B cell (primary cell): ENCODE measurements around the gene GLI3. TPM values are rescaled to one million over a fixed set of nuclear protein-coding genes. Genes with fewer than 3 reads are reported as not detected.

Source experiments
- ATAC-seq: fragments of 200-7000 bp; cut with Tn5 transposase; one replicate; pipeline ENCODE4 v1.10.0; 2021; ENCODE audit warnings: low read depth, mild to moderate bottlenecking, moderate number of reproducible peaks, moderate library complexity
- CTCF ChIA-PET: fragments of 350-600 bp; sonication (Branson Sonifier 250); formaldehyde crosslinking; loops from one replicate; lab custom pipeline; 2021; ENCODE audit warnings: antibody characterized with exemption, inconsistent platforms; lab: Charles Lee
- POLR2A ChIA-PET: fragments of 350-600 bp; sonication (Branson Sonifier 250); formaldehyde crosslinking; loops from one replicate; lab custom pipeline; 2021; ENCODE audit warnings: antibody characterized with exemption; lab: Charles Lee
- DNase-seq: peaks from one replicate; pipeline ENCODE4 v3.0.0; 2013
- H2AFZ ChIP-seq: 2 replicates; pipeline ENCODE4 v1.6.1; 2012; ENCODE audit warnings: mild to moderate bottlenecking, low read depth, low read length; ENCODE audit not compliant: insufficient read depth, poor library complexity, severe bottlenecking
- H3K27ac ChIP-seq, 2 donors: 1 replicate in 1 of 2; 2 replicates in 1 of 2; pipeline ENCODE4 v1.5.1; 2012 to 2013; ENCODE audit warnings: low read length in 2 of 2, mild to moderate bottlenecking in 2 of 2, moderate library complexity in 1 of 2
- H3K27me3 ChIP-seq, 4 experiments: fragments of 200-600 bp in 1 of 4; sonication (generic) in 1 of 4; replicated peaks in 1 of 4; 1 replicate in 2 of 4; 2 replicates in 2 of 4; pipeline versions ENCODE4 v1.6.1 to v1.7.0; 2013 to 2016; ENCODE audit warnings: low read length in 3 of 4, mild to moderate bottlenecking in 2 of 4, mixed read lengths in 1 of 4, moderate library complexity in 1 of 4; ENCODE audit not compliant: insufficient read depth in 4 of 4, control insufficient read depth in 3 of 4; ENCODE audit errors: control extremely low read depth in 1 of 4
- H3K36me3 ChIP-seq, 2 experiments: replicated peaks in 1 of 2; 1 replicate in 1 of 2; 2 replicates in 1 of 2; pipeline versions ENCODE4 v1.6.1 to v1.7.1; 2013; ENCODE audit warnings: low read length in 1 of 2; ENCODE audit not compliant: insufficient read depth in 2 of 2, control insufficient read depth in 1 of 2; ENCODE audit errors: control extremely low read depth in 1 of 2, extremely low read depth in 1 of 2
- H3K4me1 ChIP-seq, 2 donors: fragments of 200-600 bp in 1 of 2; sonication (generic) in 1 of 2; 1 replicate in 1 of 2; 2 replicates in 1 of 2; pipeline versions ENCODE4 v1.5.1 to v1.6.1; 2013 to 2017; ENCODE audit warnings: low read length in 2 of 2; ENCODE audit not compliant: control insufficient read depth in 2 of 2, insufficient read depth in 2 of 2
- H3K4me2 ChIP-seq: replicated peaks from 2 replicates; pipeline ENCODE3; 2012; ENCODE audit warnings: mild to moderate bottlenecking, low read depth, low read length; ENCODE audit not compliant: poor library complexity, severe bottlenecking
- H3K4me3 ChIP-seq, 5 experiments: fragments of 200-600 bp in 1 of 5; sonication (generic) in 1 of 5; 1 replicate in 3 of 5; 2 replicates in 2 of 5; pipeline versions ENCODE4 v1.5.1 to v1.7.0; 2011 to 2016; ENCODE audit warnings: low read length in 4 of 5, mild to moderate bottlenecking in 4 of 5, low read depth in 2 of 5, control low read depth in 1 of 5, moderate library complexity in 1 of 5; ENCODE audit not compliant: insufficient read depth in 1 of 5; ENCODE audit errors: control extremely low read depth in 1 of 5, extremely low read depth in 1 of 5
- H3K79me2 ChIP-seq: fragments of 200-600 bp; sonication (generic); one replicate; pipeline ENCODE4 v1.6.0; 2016; ENCODE audit warnings: low read length; ENCODE audit not compliant: control insufficient read depth, insufficient read depth
- H3K9ac ChIP-seq: fragments of 200-600 bp; sonication (generic); 2 replicates; pipeline ENCODE4 v1.6.1; 2017; ENCODE audit warnings: mild to moderate bottlenecking, low read length, moderate library complexity
- H3K9me3 ChIP-seq, 3 donors: one replicate each; pipeline versions ENCODE4 v1.6.1 to v1.7.1; 2013; ENCODE audit warnings: low read length in 2 of 3; ENCODE audit not compliant: control insufficient read depth in 2 of 3, insufficient read depth in 1 of 3; ENCODE audit errors: control extremely low read depth in 1 of 3
- H4K20me1 ChIP-seq: 2 replicates; pipeline ENCODE4 v1.6.0; 2012; ENCODE audit warnings: mild to moderate bottlenecking, low read length; ENCODE audit not compliant: insufficient read depth, control insufficient read depth, poor library complexity, severe bottlenecking
- H3K27ac Mint-ChIP-seq: one replicate; pipeline ENCODE4 v1.8.0; 2021; ENCODE audit warnings: mixed read lengths
- H3K27me3 Mint-ChIP-seq: one replicate; pipeline ENCODE4 v1.8.0; 2021; ENCODE audit warnings: mixed read lengths
- H3K4me1 Mint-ChIP-seq: one replicate; pipeline ENCODE4 v1.8.0; 2021; ENCODE audit warnings: mixed read lengths
- H3K4me3 Mint-ChIP-seq: one replicate; pipeline ENCODE4 v1.8.0; 2021; ENCODE audit warnings: mixed read lengths
- H3K9me3 Mint-ChIP-seq: one replicate; pipeline ENCODE4 v1.8.0; 2022; ENCODE audit warnings: mixed read lengths; ENCODE audit not compliant: insufficient read depth
- EZH2 ChIP-seq: IDR thresholded peaks from 2 replicates; pipeline ENCODE4 v1.6.1; 2012; ENCODE audit warnings: borderline replicate concordance, low read depth, mild to moderate bottlenecking, moderate library complexity, low read length; ENCODE audit not compliant: insufficient read depth, poor library complexity, severe bottlenecking
- WGBS: methylation state at CpG from one replicate; pipeline ENCODE4 v1.1.5; 2013; ENCODE audit warnings: missing lambda C conversion rate; ENCODE audit not compliant: insufficient coverage; 5-methylcytosine and 5-hydroxymethylcytosine counted together
- intact Hi-C: fragments of 100-400 bp; cut with micrococcal nuclease; formaldehyde crosslinking; loops from one replicate; pipeline ENCODE4 v1.10.0; 2022
- polyA plus RNA-seq: library from polyadenylated mRNA; depleted of rRNA; stranded (reverse); fragments of >200 nt; gene quantifications from 2 replicates; pipeline ENCODE4 v1.2.3, GENCODE V29; 2012
- total RNA-seq, 2 donors: library from RNA; stranded (reverse); fragments of 120-200 nt in 1 of 2; gene quantifications; 1 replicate in 1 of 2; 2 replicates in 1 of 2; pipeline versions ENCODE4 v1.2.3 to v1.2.4, GENCODE V29; 2013 to 2022
- TF ChIP-seq, protein P1 (sequence below): fragments of 200-600 bp; IDR thresholded peaks from one replicate; pipeline ENCODE4 v1.8.0; 2022; ENCODE audit warnings: antibody characterized with exemption, mild to moderate bottlenecking

The GLI3 gene
- total and polyA plus RNA-seq, 2 donors (not counting 1 experiment from before 2014, with no cell fraction given), result not detected

DNA sequence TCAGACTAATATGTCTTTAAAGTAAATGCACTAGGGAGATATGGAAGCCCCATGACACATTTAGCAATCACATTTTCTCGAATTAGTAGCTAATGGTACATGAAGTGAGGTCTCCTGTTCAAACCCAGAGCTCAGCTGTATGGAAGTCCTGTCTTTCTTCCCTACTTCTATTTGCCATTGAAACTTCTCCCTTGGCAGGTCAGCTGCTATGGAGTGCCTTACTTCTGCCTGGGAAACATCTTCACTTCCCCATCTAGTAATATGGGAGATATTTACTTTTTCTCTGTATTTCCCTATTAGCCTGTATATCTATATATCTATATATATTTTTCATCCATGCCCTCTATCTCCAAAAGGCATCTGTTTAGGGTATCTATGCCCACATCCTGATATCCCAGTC is 308.8 kb downstream of the GLI3 start:
- no peak for ATAC-seq
- no peak overlapping the region for H3K27ac ChIP-seq
- no peaks in the 10 kb centered on the region for H3K36me3 ChIP-seq
- no peaks in the 10 kb centered on the region for H3K9me3 Mint-ChIP-seq
- no CpG with 5 or more reads among the region's 1 CpG for WGBS
- H4K20me1 ChIP-seq, result no peaks in the 10 kb centered on the region
- TF ChIP-seq, protein P1, sequence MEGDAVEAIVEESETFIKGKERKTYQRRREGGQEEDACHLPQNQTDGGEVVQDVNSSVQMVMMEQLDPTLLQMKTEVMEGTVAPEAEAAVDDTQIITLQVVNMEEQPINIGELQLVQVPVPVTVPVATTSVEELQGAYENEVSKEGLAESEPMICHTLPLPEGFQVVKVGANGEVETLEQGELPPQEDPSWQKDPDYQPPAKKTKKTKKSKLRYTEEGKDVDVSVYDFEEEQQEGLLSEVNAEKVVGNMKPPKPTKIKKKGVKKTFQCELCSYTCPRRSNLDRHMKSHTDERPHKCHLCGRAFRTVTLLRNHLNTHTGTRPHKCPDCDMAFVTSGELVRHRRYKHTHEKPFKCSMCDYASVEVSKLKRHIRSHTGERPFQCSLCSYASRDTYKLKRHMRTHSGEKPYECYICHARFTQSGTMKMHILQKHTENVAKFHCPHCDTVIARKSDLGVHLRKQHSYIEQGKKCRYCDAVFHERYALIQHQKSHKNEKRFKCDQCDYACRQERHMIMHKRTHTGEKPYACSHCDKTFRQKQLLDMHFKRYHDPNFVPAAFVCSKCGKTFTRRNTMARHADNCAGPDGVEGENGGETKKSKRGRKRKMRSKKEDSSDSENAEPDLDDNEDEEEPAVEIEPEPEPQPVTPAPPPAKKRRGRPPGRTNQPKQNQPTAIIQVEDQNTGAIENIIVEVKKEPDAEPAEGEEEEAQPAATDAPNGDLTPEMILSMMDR, result no peak
- no peak for TF ChIP-seq EZH2
- ChIA-PET POLR2A (no interaction called here), CTCF (interaction anchor here (0.9 to 2.1 kb wide), 4 partner anchors 8 to 15 kb away, joined by 3 to 11 read pairs (median 4); no protein-coding TSS in a partner anchor)
- H3K4me3 Mint-ChIP-seq, result no peak overlapping the region
- H3K4me1 ChIP-seq, result peaks cover 10 to 15% of the 10 kb centered on the region in 2 donors
- peaks cover 22% of the 10 kb centered on the region for H3K4me1 Mint-ChIP-seq
- no peaks in the 10 kb centered on the region for H3K27me3 ChIP-seq
- DNase-seq, result no peak
- no peak overlapping the region for H3K27ac Mint-ChIP-seq
- H3K4me3 ChIP-seq, result no peak overlapping the region
- no peak overlapping the region for H3K4me2 ChIP-seq
- peaks cover 6% of the 10 kb centered on the region for H3K27me3 Mint-ChIP-seq
- H2AFZ ChIP-seq, result no peak overlapping the region
- H3K79me2 ChIP-seq, result no peaks in the 10 kb centered on the region
- H3K9ac ChIP-seq, result no peak overlapping the region
- intact Hi-C loops, result no loop called here
- H3K9me3 ChIP-seq, result no peaks in the 10 kb centered on the region

DNA sequence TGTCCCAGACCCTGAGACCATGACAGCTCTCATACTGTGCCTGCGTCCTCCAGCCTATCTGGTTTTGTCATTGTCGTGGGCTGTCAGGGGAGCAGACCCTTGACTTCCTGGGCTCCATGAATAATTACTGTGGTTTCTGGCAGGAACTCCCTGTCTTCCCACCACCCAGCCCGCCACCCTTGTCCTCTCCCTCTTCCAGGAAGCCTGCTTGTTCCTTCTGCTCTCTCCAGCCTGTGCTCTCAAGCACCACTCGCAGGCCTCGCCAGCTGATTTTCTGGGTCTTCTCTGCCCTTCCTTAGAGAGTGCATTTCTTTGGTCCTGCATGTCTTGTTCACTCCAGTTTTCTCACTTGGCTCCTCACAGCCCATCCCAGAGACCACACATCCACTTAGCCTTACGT is 309.6 kb downstream of the GLI3 start:
- Mint-ChIP-seq H3K27me3 (peaks cover 6% of the 10 kb centered on the region), H3K9me3 (no peaks in the 10 kb centered on the region), H3K4me3 (no peak overlapping the region), H3K27ac (no peak overlapping the region), H3K4me1 (peaks cover 22% of the 10 kb centered on the region)
- H3K27me3 ChIP-seq, result no peaks in the 10 kb centered on the region
- no peak overlapping the region for H3K4me3 ChIP-seq
- ChIA-PET CTCF (interaction anchor here (0.9 to 2.1 kb wide), 4 partner anchors 9 to 16 kb away, joined by 3 to 11 read pairs (median 4); no protein-coding TSS in a partner anchor), POLR2A (no interaction called here)
- WGBS, result 70% methylated on average over 5 of the region's 6 CpGs
- no peak overlapping the region for H3K27ac ChIP-seq
- intact Hi-C loops, result no loop called here
- no peaks in the 10 kb centered on the region for H4K20me1 ChIP-seq
- ATAC-seq (no peak), DNase-seq (no peak)
- no peaks in the 10 kb centered on the region for H3K36me3 ChIP-seq
- peaks cover 10 to 15% of the 10 kb centered on the region in 2 donors for H3K4me1 ChIP-seq
- H3K4me2 ChIP-seq, result no peak overlapping the region
- TF ChIP-seq, protein P1, result no peak
- TF ChIP-seq EZH2, result no peak
- H3K9ac ChIP-seq, result no peak overlapping the region
- no peaks in the 10 kb centered on the region for H3K9me3 ChIP-seq
- no peak overlapping the region for H2AFZ ChIP-seq
- H3K79me2 ChIP-seq, result no peaks in the 10 kb centered on the region
